ENCODE results near the gene ASPN.

Gene ASPN

DNA sequence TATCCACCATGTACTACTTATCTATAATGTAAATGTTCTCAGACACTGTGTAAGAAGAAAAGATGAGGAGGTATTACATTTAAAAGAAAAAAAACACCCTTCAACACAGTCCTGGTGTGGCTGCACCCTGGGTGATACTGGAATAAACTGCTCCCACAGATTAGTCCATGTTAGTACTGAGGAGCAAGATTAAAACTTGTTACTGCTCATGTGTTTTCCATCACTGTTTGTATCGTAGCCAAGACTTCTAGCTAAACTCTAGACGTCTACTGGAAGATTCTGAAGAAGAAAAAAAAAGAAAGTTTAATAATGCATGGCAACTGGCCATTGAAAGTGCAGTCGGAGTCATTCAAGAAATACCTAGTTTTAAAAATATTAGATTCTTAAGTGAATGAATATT lies at the start of gene ASPN:
Gene ASPN, minus strand, starts transcription at position 178 of the 400 bp plus-strand sequence.
- DNase-seq (ENCODE audit: low spot score), result no peak

DNA sequence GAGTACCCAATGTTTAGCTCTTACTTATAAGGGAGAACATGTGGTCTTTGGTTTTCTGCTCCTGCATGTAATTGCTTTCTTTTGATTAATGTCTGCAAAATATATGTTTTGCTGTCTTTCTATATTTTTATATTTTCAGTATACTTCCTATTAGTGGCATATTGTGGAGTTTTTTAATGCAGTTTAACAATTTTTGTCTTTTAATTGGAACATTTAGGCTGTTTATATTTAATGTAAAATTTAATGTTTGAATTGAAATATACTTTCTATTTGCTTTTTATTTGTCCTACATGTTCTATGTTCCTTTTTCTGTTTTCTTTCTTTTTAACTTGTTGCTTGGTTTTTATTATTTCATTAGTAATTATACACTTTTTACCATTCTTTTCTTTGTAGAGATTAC lies 48.6 kb upstream of the ASPN start:
- no peak for DNase-seq (ENCODE audit: low spot score)

GRCh38 chr9:92529124-92529523 lies 46.8 kb upstream of the ASPN start:
- DNase-seq (ENCODE audit: low spot score), result no peak

GRCh38 chr9:92528522-92528849 lies 46.2 kb upstream of the ASPN start:
- DNase-seq (ENCODE audit: low spot score), result no peak

DNA sequence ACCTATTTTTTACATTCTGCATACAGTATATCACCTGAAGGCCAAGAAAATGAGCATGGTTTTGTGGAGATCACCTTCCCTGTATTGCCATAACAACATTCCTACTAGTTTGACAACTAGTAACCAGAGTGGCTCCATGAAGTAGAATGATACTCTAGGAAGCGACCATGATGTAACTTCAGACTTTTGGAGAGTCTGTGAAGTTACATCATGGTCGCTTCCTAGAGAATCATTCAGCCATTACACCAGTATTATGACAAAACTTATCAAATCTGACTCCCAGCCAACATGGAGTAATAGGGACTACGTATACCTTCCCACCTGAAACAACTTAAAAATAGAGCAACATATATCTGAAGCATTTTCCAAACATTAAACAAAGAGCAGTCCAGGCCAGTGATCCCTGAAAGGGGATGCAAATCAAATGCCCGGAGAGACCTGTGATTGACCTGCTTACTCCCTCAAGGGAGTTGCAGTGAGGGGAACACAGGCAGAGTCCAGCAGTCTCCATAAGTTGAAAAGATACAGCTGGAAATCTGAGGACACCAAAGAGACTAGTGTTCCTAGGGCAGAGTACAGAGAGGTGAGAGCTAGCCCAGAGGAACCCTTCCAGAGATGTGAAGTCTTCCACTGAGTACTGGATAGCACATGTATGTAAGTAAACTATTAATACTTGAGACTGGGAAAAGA lies 45.7 kb upstream of the ASPN start:
- no peak for DNase-seq (ENCODE audit: low spot score)

DNA sequence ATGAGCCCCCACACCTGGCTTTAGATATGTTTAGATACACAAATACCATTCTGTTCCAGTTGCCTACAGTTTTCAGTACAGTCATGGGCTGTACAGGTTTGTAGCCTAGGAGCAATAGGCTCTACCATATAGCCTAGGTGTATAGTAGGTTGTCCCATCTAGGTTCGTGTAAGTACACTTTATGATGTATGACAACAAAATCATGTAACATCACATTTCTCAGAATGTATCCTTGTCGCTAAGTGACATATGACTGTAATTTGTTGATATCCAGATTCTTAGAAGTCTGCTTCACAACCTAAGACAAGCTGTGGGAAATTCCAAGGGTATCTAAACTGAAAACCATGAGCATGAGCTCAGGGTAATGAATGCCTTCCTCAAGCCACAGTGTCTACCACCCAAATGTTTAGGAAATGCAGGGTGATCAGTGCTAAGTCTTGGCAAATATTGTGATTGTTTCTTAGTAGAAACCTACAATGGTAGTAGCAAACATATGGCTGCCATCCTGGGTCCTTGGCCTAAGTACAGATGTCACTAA lies 45.1 kb upstream of the ASPN start:
- no peak for DNase-seq (ENCODE audit: low spot score)

GRCh38 chr9:92525306-92525705 lies 43.0 kb upstream of the ASPN start:
- no peak for DNase-seq (ENCODE audit: low spot score)

DNA sequence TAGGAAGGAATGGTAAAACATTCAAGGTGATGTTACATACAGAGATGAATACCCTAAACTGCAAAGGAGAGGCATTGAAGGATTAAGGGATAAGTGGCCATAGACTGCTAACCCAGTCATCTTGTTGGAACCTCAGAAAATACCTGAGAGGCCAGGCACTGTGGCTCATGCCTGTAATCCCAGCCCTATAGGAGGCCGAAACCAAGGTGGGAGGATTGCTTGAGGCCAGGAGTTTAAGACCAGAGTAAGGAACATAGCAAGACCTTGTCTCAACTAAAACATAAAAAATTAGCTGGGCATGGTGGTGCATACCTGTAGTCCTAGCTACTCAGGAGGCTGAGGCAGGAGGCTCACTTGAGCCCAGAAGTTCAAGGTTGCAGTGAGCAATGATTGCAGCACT lies 42.6 kb upstream of the ASPN start:
- DNase-seq (ENCODE audit: low spot score), result no peak

- DNase-seq (ENCODE audit: low spot score), result no peak
Observed at GRCh38 chr9:92522983-92523970, 41.0 kb upstream of the ASPN start.

GRCh38 chr9:92520837-92521236 lies 38.5 kb upstream of the ASPN start:
- DNase-seq (ENCODE audit: low spot score), result no peak

DNA sequence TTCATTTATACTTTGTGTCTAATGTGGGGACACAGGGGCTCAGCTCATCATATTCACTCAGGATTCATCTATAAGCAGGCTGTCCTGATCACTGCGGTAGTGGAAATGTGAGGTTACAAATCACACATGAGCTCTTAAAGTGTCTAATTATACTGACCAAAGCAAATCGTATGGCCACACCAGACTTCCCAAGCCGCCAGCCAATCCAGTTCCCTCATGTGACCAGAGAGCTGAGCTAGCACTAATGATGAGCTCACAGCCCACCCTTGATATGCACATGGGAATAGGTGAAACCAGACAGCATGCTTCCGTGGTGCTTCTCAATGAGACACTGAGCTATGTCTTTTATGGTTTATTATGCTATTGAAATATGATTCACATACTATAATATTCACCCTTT lies 35.9 kb upstream of the ASPN start:
- no peak for DNase-seq (ENCODE audit: low spot score)

GRCh38 chr9:92517046-92517445 lies 34.7 kb upstream of the ASPN start:
- DNase-seq (ENCODE audit: low spot score), result no peak

GRCh38 chr9:92516521-92516920 lies 34.2 kb upstream of the ASPN start:
- no peak for DNase-seq (ENCODE audit: low spot score)

- no peak for DNase-seq (ENCODE audit: low spot score)
Observed at GRCh38 chr9:92514635-92515034, 32.3 kb upstream of the ASPN start.

DNA sequence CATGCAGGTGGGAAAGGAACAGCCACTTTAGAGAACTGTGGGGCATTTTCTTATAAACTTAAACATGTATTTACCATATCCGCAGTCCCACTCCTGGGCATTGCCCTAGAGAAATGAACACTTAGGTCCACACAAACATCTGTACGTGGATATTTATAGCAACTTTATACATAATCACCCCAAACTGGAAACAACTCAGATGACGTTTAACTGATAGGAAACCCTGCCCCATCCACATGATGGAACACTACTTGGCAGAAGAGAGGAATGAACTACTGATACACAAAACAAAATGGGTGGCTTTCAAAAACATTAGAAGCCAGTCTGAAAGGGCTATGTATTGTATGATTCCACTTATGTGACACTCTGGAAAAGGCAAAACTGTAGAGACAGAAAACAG lies 31.0 kb upstream of the ASPN start:
- DNase-seq (ENCODE audit: low spot score), result no peak

GRCh38 chr9:92512622-92513021 lies 30.3 kb upstream of the ASPN start:
- no peak for DNase-seq (ENCODE audit: low spot score)

GRCh38 chr9:92510747-92511146 lies 28.4 kb upstream of the ASPN start:
- DNase-seq (ENCODE audit: low spot score), result no peak

- DNase-seq (ENCODE audit: low spot score), result no peak
Observed at GRCh38 chr9:92509050-92509449, 26.7 kb upstream of the ASPN start.

- DNase-seq (ENCODE audit: low spot score), result no peak
Observed at GRCh38 chr9:92508018-92508820, 25.9 kb upstream of the ASPN start.

GRCh38 chr9:92507496-92507895 lies 25.2 kb upstream of the ASPN start:
- DNase-seq (ENCODE audit: low spot score), result no peak

- no peak for DNase-seq (ENCODE audit: low spot score)
Observed at GRCh38 chr9:92507005-92507404, 24.7 kb upstream of the ASPN start.

GRCh38 chr9:92506184-92506857 lies 24.0 kb upstream of the ASPN start:
- DNase-seq (ENCODE audit: low spot score), result no peak

Measured in HuH-7.5 (cell line).